ENCODE measurements around the gene LOXL1.

GRCh38 chr15:73932381-73933191 is 6.3 kb downstream of the LOXL1 start:
- TF ChIP-seq CTCF (IDR thresholded peaks at IDR 0.05 in 4 of 5, conservative IDR thresholded peaks at IDR 0.05 in 1 of 5): no peak
- no peak for TF ChIP-seq POLR2A (IDR thresholded peaks at IDR 0.05)
